GM21423 (cell line): Measurements from ENCODE around the gene OR6S1.
"Not testable (repeated sequence)": the region's sequence is repeated elsewhere in the genome, so short reads cannot be mapped to it uniquely, and the experiment has no call there.

Source experiments
- ATAC-seq: cut with Tn5 transposase; IDR thresholded peaks from one replicate; pipeline ENCODE4 v1.9.1; 2021; ENCODE audit warnings: mild to moderate bottlenecking, moderate library complexity; ENCODE audit not compliant: unreplicated experiment

The OR6S1 gene

GRCh38 chr14:20631880-20632389 lies 9.6 kb downstream of the OR6S1 start:
- ATAC-seq: no peak

GRCh38 chr14:20631023-20631879 lies 10.2 kb downstream of the OR6S1 start:
- no peak for ATAC-seq

- no peak for ATAC-seq
These were observed 11.0 kb downstream of the OR6S1 start for GRCh38 chr14:20630340-20631022.

GRCh38 chr14:20628063-20628854 lies 13.2 kb downstream of the OR6S1 start:
- ATAC-seq: no peak

GRCh38 chr14:20627346-20628027 lies 14.0 kb downstream of the OR6S1 start:
- no peak for ATAC-seq

GRCh38 chr14:20626274-20626673 lies 15.2 kb downstream of the OR6S1 start:
- no peak for ATAC-seq

- ATAC-seq: peak; percentile 36
These were observed 16.9 kb downstream of the OR6S1 start for GRCh38 chr14:20624495-20625070.

GRCh38 chr14:20623798-20624197 lies 17.7 kb downstream of the OR6S1 start:
- no peak for ATAC-seq

- no peak for ATAC-seq
These were observed 18.6 kb downstream of the OR6S1 start for GRCh38 chr14:20622816-20623291.

GRCh38 chr14:20620798-20621478 lies 20.6 kb downstream of the OR6S1 start:
- no peak for ATAC-seq

- ATAC-seq: not testable (repeated sequence)
These were observed 21.8 kb downstream of the OR6S1 start for GRCh38 chr14:20619688-20620087.

- ATAC-seq: no peak
These were observed 23.2 kb downstream of the OR6S1 start for GRCh38 chr14:20618271-20618749.

GRCh38 chr14:20617138-20618003 lies 24.1 kb downstream of the OR6S1 start:
- peak; percentile 43 for ATAC-seq

- ATAC-seq: no peak
These were observed 25.5 kb downstream of the OR6S1 start for GRCh38 chr14:20615996-20616395.

GRCh38 chr14:20614038-20614840 lies 27.3 kb downstream of the OR6S1 start:
- ATAC-seq: peak; percentile 0

GRCh38 chr14:20613094-20614037 lies 28.1 kb downstream of the OR6S1 start:
- peak; percentile 62 for ATAC-seq
